Activated CD8-positive, alpha-beta memory T cell treated with anti-CD3 and anti-CD28 coated beads for 36 hours (primary cell): Measurements from ENCODE around the gene TMEM100. TPM values are rescaled to one million over a fixed set of nuclear protein-coding genes. Genes with fewer than 3 reads are reported as not detected.

Source experiments
- CTCF ChIA-PET: fragments of 350-600 bp; sonication (Branson Sonifier 250); formaldehyde crosslinking; loops from one replicate; lab custom pipeline; 2021; ENCODE audit warnings: antibody characterized with exemption; lab: Charles Lee
- POLR2A ChIA-PET: fragments of 350-600 bp; sonication (Branson Sonifier 250); formaldehyde crosslinking; loops from one replicate; lab custom pipeline; 2021; ENCODE audit warnings: antibody characterized with exemption; lab: Charles Lee
- total RNA-seq, 2 experiments: library from RNA; stranded (reverse); gene quantifications; one replicate each; pipeline ENCODE4 v1.2.3, GENCODE V29; 2021

Gene TMEM100
- total RNA-seq, 2 experiments from 2014 or later: not detected

DNA sequence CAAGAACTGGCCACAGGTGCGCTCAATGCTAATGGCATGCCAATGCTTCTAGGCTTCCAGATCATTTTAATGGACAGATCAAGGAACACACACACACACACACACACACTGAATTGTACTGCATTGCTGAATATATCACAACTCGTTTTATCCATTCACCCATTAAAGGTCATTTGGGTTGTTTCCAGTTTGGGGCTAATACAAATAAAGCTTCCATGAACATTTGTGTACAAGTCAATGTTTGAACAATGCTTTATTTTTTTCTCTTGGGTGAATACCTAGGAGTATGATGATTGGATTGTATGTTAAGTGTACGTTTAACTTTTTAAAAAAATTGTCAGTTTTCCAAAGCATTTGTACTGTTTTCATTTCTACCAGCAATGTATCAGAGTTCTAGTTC, 24.5 kb upstream of the TMEM100 start:
- ChIA-PET POLR2A (no interaction called here), CTCF (no interaction called here)

GRCh38 chr17:55746466-55746865, 23.8 kb upstream of the TMEM100 start:
- ChIA-PET CTCF (no interaction called here), POLR2A (no interaction called here)

- POLR2A ChIA-PET: no interaction called here
- CTCF ChIA-PET: no interaction called here
Measured at GRCh38 chr17:55745258-55745657, 22.6 kb upstream of the TMEM100 start.

DNA sequence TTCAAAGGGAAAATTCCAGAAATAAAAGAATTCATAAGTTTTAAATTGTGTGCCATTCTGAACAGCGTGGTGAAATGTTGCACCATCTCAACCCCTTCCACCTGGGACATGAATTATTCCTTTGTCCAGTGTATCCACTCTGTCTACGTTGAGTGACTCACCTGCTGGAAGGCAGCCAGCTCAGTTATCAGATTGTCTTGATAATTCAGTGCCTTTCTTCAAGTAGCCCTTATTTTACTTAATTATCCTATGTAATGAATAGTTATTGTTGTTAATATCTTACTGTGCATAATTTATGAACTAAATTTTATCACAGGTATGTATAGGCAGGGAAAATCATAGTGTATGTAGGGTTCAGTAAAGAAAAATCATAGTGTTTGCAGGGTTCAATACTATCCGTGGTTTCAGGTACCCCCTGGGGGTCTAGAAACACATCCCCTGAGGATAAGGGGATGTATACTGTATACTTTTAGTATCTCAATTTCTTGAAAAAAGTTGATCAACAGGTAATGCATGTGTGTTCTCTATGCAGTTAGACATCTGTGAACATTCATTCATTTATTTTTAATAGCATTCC, 20.5 kb upstream of the TMEM100 start:
- ChIA-PET CTCF (no interaction called here), POLR2A (no interaction called here)

DNA sequence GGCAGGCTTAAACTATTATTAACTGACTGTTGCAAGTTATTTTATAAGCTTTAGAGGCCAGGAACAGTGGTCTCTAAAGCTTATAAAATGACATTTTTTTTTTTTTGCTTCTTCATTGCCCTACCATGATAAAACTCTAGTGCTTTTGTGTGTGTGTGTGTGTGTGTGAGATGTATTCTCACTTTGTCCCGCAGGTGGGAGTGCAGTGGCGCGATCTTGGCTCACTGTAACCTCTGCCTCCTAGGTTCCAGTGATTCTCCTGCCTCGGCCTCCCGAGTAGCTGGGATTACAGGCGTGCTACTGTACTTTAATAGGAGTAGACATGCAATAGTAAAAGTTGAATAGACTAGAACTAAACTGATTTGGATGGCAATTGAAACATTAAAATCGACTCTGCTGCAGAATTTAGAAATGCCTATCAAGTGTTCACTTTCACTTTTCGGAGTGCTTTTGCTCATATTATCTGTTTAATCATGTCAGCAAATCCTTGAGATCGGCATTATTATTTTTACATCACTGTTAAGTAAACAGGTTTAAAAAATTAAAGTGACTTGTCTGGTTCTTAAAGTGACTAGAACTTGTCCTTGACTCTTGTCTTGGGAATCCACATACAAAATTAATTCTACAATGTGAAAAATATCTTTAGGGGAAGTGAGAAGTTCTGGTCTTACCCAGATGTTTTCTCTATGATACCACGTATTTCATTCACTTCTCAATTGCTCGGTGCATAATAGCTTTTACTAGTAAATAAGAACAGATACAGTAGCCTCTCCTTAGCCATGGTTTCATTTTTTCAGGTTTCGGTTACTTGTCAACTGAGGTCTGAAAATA, 19.8 kb upstream of the TMEM100 start:
- CTCF ChIA-PET: no interaction called here
- POLR2A ChIA-PET: interaction anchor here (1.2 kb wide), 1 partner anchor 9 kb away, joined by 4 read pairs; the partner anchor contains the start of gene PCTP

DNA sequence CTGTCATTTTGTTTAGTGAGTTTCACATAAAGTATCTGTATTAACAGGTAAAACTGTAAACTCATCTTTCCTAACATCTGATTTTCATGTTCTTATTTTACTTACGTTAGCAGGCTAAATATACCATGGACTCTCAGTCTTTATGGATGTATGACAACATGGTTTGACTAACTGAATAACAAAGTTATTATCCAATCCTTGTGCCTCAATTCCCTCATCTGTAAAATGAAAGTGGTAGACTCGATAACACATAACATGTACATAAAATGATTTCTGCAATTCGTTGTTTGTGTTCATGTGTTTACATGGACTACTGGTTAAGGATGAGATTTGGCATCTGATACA, 18.7 kb upstream of the TMEM100 start:
- POLR2A ChIA-PET: interaction anchor here (1.2 kb wide), 1 partner anchor 10 kb away, joined by 4 read pairs; the partner anchor contains the start of gene PCTP
- CTCF ChIA-PET: interaction anchor here (0.8 kb wide), 1 partner anchor 29 kb away, joined by 3 read pairs; no protein-coding TSS in a partner anchor

DNA sequence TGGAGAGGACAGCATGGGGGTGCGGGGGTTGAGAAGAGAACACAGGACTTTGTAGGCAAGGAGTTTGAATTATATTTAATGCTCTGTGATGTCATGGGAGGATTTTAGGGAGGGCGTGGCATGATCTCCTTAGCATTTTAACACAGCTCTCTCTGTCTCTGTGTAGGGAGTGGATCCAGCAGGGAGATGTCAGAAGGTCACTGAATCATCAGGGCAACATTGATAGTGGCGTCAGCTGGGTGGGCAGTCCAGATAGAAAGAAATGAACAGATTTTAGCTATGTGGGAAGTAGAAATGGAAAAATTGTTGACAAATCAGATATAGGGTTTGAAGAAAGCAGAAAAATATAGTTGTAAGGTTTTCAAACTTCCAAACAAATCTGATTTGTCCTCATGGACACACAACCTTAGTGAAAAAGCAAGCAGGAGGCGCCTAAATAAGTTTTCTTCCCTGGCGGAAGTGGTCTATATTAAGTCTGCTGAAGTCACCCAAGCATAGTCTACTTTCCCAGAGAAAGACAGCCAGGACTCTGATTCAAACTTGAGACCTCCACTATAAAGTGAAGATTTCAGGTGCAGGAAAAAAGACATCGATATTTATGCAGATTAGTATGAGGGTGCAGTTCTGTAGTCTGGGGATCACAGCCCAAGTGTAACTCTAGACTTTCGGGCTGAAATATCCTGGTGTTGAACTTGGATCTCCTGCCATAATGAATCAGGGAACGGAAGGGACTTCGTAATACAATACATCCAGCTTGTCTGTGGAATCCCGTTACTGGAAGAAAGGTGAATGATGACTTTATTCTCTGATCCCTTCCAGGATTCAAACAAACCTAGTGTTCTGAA, 18.1 kb upstream of the TMEM100 start:
- CTCF ChIA-PET: interaction anchor here (0.8 kb wide), 1 partner anchor 30 kb away, joined by 3 read pairs; no protein-coding TSS in a partner anchor

DNA sequence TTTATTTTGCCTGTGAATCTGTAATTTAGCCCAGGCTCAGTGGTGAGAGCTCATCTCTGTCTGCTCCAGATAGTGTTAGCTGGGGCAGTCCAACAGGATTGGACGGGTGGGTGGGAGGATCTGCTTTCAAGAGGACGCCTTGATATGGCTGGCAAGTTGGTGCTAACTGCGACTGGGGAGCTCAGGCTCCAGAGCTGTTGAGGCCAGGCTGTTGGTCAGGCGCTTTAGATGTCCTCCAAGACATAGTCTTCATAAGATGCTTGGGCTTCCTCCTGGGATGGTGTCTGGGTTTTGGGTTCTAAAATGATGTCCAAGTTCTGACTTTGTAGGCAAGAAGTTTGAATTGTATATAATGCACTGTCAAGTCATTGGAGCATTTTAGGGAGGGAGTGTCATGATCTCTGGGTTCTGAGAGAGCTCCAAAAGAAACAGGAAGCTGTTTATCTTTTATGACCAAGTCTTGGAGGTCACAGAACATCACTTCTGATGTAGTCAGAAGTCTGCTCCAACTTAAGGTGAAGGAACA, 15.4 kb upstream of the TMEM100 start:
- ChIA-PET CTCF (no interaction called here), POLR2A (no interaction called here)

More for the DNA sequence above, 18.1 kb upstream of the TMEM100 start:
- POLR2A ChIA-PET: no interaction called here

GRCh38 chr17:55735731-55736405, 13.2 kb upstream of the TMEM100 start:
- POLR2A ChIA-PET: no interaction called here
- CTCF ChIA-PET: interaction anchor here (0.6 to 2.1 kb wide), 4 partner anchors 15 to 37 kb away, joined by 3 to 6 read pairs (median 3); no protein-coding TSS in a partner anchor

GRCh38 chr17:55734128-55734781, 11.6 kb upstream of the TMEM100 start:
- CTCF ChIA-PET: interaction anchor here (0.7 to 2.1 kb wide), 4 partner anchors 13 to 210 kb away, joined by 3 to 6 read pairs (median 4); no protein-coding TSS in a partner anchor
- POLR2A ChIA-PET: interaction anchor here (1.5 kb wide), 1 partner anchor 17 kb away, joined by 4 read pairs; the partner anchor contains the start of gene PCTP

DNA sequence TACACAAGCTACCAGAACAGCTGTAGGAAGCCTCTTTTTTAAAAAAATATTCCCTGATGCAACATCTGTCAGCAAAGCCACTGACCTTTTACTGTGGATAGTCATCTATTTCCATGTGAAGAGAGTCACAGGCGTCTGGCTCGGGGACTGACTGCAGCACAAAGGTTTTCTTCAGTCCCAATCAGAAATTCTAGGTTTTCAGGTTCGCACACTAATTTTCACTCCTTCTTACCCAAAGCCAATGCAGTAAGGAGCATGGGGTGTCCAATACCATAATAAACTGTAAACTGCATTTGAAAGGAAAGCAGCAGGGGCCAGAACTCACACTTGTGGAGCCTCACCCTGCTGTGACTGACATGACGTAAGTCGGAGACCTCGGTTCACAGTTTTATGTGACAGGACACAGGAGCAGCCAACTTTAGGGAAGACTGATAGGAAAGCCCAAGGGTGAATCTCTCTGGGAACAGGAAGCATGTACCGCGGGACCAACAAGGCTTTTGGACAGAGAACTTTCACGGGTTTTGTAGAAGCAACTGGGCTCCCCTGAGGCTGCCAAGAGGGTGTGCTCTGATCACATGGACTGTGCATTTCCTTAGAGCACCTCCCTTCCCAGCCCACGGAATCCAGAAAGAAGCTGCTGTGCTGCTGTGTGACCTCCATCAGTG, 9.1 kb upstream of the TMEM100 start:
- CTCF ChIA-PET: interaction anchor here (1.1 kb wide), 1 partner anchor 12 kb away, joined by 3 read pairs; no protein-coding TSS in a partner anchor
- POLR2A ChIA-PET: no interaction called here

DNA sequence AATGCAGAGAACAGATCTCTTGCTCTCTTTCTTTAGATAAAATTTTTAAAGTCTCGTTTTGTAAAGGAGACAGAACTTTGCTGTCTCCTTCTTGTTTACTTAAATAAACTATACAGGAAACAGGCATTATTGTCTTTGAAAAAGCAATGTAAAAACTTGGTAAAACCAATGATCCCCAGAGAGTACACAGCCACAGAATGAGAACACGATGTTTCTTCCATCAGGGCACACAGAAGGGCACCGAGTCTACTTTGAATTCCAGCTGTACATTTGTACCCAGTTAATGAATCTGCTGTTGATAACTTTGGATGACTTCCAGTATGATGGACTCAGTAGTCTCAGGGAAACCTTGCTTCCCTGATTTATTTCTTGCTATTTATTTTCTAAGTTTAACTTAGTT, 8.1 kb upstream of the TMEM100 start:
- POLR2A ChIA-PET: no interaction called here
- CTCF ChIA-PET: no interaction called here

- ChIA-PET POLR2A (no interaction called here), CTCF (no interaction called here)
Measured at GRCh38 chr17:55730380-55730779, 7.7 kb upstream of the TMEM100 start.

DNA sequence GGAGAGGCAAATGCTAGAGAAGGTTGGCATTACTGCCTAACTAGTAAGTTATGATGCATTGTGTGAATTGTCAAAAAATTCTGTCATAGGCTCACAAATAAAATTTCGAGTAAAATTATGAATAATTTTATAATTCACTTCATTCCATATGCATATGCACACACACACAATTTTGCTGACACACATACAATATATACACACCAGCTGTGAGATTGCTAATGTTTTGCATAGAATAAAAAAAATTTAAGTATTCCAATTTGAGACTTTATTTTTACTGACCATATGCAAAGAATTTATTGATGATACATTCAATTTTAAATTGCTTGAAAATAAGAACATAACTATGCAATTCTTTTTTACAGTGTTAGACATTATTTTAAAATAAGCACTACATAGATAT, 6.8 kb upstream of the TMEM100 start:
- ChIA-PET POLR2A (no interaction called here), CTCF (no interaction called here)

DNA sequence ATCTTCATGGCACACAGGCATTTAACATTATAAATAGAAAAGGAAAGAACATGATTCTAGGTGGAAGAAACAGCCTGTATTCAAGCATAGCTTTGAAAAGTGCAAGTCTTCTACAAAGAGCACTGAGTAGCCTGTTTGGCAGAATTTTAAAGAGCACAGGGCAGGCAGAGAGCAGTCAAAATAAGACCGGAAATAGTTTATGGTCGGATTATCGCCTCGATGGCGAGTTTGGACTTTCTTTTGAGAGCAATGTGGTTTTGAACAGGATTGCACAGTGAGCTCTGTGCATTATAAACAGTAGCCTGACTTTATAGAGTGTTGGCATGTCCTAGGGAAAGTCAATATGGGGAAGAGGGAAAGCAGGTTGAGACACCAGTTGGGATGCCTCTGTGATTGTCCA, 6.2 kb upstream of the TMEM100 start:
- CTCF ChIA-PET: no interaction called here

GRCh38 chr17:55728361-55728760, 5.7 kb upstream of the TMEM100 start:
- POLR2A ChIA-PET: no interaction called here

More for the DNA sequence above, 6.2 kb upstream of the TMEM100 start:
- POLR2A ChIA-PET: no interaction called here

GRCh38 chr17:55727920-55728319, 5.3 kb upstream of the TMEM100 start:
- ChIA-PET CTCF (interaction anchor here (2.3 kb wide), 1 partner anchor 10 kb away, joined by 4 read pairs; no protein-coding TSS in a partner anchor), POLR2A (no interaction called here)

More at GRCh38 chr17:55728361-55728760, 5.7 kb upstream of the TMEM100 start:
- CTCF ChIA-PET: interaction anchor here (2.3 kb wide), 1 partner anchor 11 kb away, joined by 4 read pairs; no protein-coding TSS in a partner anchor
